Activated T-cell treated with anti-CD3 and anti-CD28 coated beads, Interleukin-2, amount 50 U/mL, for 72 hours (primary cell): ENCODE results near the gene GRPR. TPM values are rescaled to one million over a fixed set of nuclear protein-coding genes. Genes with fewer than 3 reads are reported as not detected.

Experiments used
- ATAC-seq, 2 donors: fragments of 150-1000 bp; cut with Tn5 transposase; replicated peaks in 1 of 2; 2 replicates each; pipeline ENCODE4 v1.10.0; 2021; ENCODE audit warnings: moderate library complexity in 2 of 2, mild to moderate bottlenecking in 1 of 2
- DNase-seq, 2 donors: peaks; one replicate each; pipeline ENCODE4 v3.0.0; 2021 to 2022; ENCODE audit warnings: mixed read lengths in 1 of 2
- H3K27ac Mint-ChIP-seq: one replicate; pipeline ENCODE4 v1.8.0; 2022; ENCODE audit warnings: mild to moderate bottlenecking, moderate library complexity, mixed read lengths
- H3K27me3 Mint-ChIP-seq: one replicate; pipeline ENCODE4 v1.8.0; 2022; ENCODE audit warnings: low read depth, mixed read lengths
- H3K36me3 Mint-ChIP-seq, 2 donors: one replicate each; pipeline ENCODE4 v1.8.0; 2022; ENCODE audit warnings: mixed read lengths in 2 of 2, mild to moderate bottlenecking in 1 of 2; ENCODE audit not compliant: insufficient read depth in 2 of 2
- H3K4me1 Mint-ChIP-seq: one replicate; pipeline ENCODE4 v1.8.0; 2022; ENCODE audit warnings: low read depth, mixed read lengths
- H3K4me3 Mint-ChIP-seq, 2 donors: one replicate each; pipeline ENCODE4 v1.8.0; 2022; ENCODE audit warnings: mild to moderate bottlenecking in 2 of 2, mixed read lengths in 2 of 2, moderate library complexity in 2 of 2
- H3K9me3 Mint-ChIP-seq, 2 donors: one replicate each; pipeline ENCODE4 v1.8.0; 2022; ENCODE audit warnings: mixed read lengths in 2 of 2
- total RNA-seq, 2 donors: library from RNA; stranded (reverse); gene quantifications; one replicate each; pipeline ENCODE4 v1.2.3, GENCODE V29; 2022

The GRPR gene
- total RNA-seq, result under 1 TPM in 1 of 2 donors, not detected in 1; 0.23 TPM

DNA sequence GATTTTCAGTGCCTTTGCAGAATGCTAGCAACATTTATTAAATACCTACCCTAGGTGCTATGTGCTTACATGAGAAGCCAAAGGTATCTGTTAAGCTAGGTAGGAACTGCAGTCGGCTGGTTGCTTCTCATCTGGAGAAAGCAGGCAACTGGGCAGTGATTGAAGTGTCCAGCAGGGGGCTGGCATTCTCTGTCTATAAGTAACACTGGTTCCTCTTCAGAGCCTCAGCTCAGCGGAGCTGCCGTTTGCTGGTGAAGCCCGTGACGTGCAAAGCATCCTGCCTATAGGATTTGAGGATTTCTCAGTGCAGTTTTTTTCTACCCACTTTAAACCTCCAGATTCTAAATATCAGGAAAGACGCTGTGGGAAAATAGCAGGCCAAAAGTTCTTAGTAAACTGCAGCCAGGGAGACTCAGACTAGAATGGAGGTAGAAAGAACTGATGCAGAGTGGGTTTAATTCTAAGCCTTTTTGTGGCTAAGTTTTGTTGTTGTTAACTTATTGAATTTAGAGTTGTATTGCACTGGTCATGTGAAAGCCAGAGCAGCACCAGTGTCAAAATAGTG lies at the start of gene GRPR:
GRPR (plus strand) TSS at position 344 of the 565 bp plus-strand sequence. CDS start 389 bp downstream, outside the sequence.
- Mint-ChIP-seq H3K4me1 (peaks cover 21% of the 10 kb centered on the region), H3K4me3 (no peak within 1 kb of the TSS), H3K27ac (no peak within 1 kb of the TSS), H3K36me3 (peaks cover 0 to 3% of the 10 kb centered on the region in 2 donors), H3K27me3 (peaks cover 58% of the 10 kb centered on the region), H3K9me3 (no peaks in the 10 kb centered on the region)
- ATAC-seq (peak; percentile 79 to 84), DNase-seq (peak; percentile 52 to 69)

DNA sequence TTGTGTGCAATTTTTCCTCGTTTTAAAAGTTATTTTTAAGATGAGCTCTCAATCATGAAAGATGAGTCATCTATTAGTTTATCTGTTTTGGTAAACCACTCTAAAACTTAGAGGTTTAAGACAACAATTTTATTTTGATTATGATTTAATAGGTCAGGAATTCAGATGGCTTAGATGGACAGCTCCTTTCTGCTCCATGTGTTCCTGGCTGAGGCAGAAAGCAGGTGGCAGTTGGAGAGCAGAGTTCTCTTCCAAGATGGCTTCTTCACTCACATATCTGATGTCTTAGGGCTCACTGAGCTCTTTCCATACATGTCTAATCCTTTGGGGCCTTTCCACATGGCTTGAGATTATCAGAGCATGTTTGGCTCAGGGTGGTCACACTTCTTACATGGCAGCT lies 48.3 kb upstream of the GRPR start:
- Mint-ChIP-seq H3K4me3 (no peak overlapping the region), H3K27ac (no peak overlapping the region), H3K36me3 (no peaks in the 10 kb centered on the region), H3K9me3 (no peaks in the 10 kb centered on the region), H3K4me1 (no peaks in the 10 kb centered on the region), H3K27me3 (peaks cover 17% of the 10 kb centered on the region)
- ATAC-seq, result no peak
- no peak for DNase-seq

- no peaks in the 10 kb centered on the region for H3K4me1 Mint-ChIP-seq
- H3K9me3 Mint-ChIP-seq, result no peaks in the 10 kb centered on the region
- ATAC-seq (no peak), DNase-seq (no peak)
- no peak overlapping the region for H3K27ac Mint-ChIP-seq
- no peak overlapping the region for H3K4me3 Mint-ChIP-seq
- H3K36me3 Mint-ChIP-seq, result no peaks in the 10 kb centered on the region
- H3K27me3 Mint-ChIP-seq, result peaks cover 19% of the 10 kb centered on the region
These were observed 46.5 kb upstream of the GRPR start for GRCh38 chrX:16076834-16077233.

GRCh38 chrX:16077811-16078210 lies 45.6 kb upstream of the GRPR start:
- Mint-ChIP-seq H3K4me3 (no peak overlapping the region), H3K9me3 (no peaks in the 10 kb centered on the region), H3K27ac (no peak overlapping the region), H3K27me3 (peaks cover 18% of the 10 kb centered on the region), H3K4me1 (no peaks in the 10 kb centered on the region), H3K36me3 (no peaks in the 10 kb centered on the region)
- DNase-seq (no peak), ATAC-seq (no peak)

- Mint-ChIP-seq H3K4me3 (no peak overlapping the region), H3K9me3 (no peaks in the 10 kb centered on the region), H3K27ac (no peak overlapping the region), H3K4me1 (no peaks in the 10 kb centered on the region), H3K27me3 (peaks cover 33% of the 10 kb centered on the region), H3K36me3 (no peaks in the 10 kb centered on the region)
- DNase-seq (no peak), ATAC-seq (no peak)
These were observed 42.0 kb upstream of the GRPR start for GRCh38 chrX:16081357-16081756.

DNA sequence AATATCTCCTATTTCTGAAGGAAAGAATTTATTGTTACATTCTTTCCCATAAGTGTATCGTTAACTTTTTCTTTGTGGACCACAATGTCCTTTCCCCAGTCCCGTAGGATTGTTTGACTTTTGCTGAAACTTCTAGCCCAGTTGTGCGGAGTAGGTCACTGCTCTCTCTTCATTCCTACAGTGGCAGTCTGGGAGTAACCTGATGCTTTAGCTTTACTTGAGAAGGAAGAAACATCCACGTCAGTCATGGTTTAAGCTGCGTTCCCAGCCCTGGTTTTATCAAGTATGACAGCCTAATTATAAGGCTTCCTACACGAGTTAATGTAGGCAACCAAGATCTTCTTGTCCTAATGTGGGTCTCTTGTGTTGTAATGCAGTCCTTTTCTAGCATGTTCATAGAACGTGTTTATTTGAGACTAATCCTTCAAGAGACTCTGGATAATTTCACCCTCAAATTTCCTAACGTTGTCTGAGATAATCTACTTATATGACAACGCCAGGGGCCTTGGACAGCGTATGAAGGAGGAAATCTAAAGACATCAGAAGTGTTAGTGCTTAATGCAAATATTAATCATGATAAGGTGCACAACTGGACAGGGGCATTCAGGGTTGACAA lies 40.8 kb upstream of the GRPR start:
- Mint-ChIP-seq H3K27me3 (peaks cover 43% of the 10 kb centered on the region), H3K27ac (no peak overlapping the region), H3K4me1 (no peaks in the 10 kb centered on the region), H3K4me3 (no peak overlapping the region), H3K9me3 (no peaks in the 10 kb centered on the region), H3K36me3 (no peaks in the 10 kb centered on the region)
- ATAC-seq, result no peak
- no peak for DNase-seq

GRCh38 chrX:16087076-16087475 lies 36.3 kb upstream of the GRPR start:
- H3K4me3 Mint-ChIP-seq, result no peak overlapping the region
- H3K36me3 Mint-ChIP-seq, result no peaks in the 10 kb centered on the region
- H3K9me3 Mint-ChIP-seq, result no peaks in the 10 kb centered on the region
- H3K4me1 Mint-ChIP-seq, result no peaks in the 10 kb centered on the region
- DNase-seq (no peak), ATAC-seq (no peak)
- H3K27ac Mint-ChIP-seq, result no peak overlapping the region
- H3K27me3 Mint-ChIP-seq, result peaks cover 45% of the 10 kb centered on the region

DNA sequence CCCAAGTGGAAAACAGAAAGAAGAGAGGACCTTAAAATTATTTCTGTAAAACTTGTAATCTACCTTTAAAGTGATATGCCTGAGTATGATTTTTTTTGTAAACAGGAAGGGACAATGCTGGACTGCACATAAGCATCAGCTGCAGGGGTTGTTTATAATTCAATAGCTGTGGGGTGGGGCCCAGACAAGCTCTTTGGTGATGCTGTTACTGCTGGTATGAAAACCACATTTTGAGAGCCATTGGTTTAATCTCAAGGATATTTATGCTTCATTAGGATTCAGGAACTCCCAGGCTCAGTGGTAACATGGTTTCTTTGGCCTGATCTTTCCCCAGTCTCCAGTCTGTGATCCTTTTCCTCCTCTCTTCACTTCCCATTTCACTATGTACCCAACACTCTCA lies 34.3 kb upstream of the GRPR start:
- ATAC-seq (no peak), DNase-seq (no peak)
- Mint-ChIP-seq H3K27me3 (peaks cover 59% of the 10 kb centered on the region), H3K9me3 (no peaks in the 10 kb centered on the region), H3K4me1 (no peaks in the 10 kb centered on the region), H3K36me3 (no peaks in the 10 kb centered on the region), H3K4me3 (no peak overlapping the region), H3K27ac (no peak overlapping the region)

DNA sequence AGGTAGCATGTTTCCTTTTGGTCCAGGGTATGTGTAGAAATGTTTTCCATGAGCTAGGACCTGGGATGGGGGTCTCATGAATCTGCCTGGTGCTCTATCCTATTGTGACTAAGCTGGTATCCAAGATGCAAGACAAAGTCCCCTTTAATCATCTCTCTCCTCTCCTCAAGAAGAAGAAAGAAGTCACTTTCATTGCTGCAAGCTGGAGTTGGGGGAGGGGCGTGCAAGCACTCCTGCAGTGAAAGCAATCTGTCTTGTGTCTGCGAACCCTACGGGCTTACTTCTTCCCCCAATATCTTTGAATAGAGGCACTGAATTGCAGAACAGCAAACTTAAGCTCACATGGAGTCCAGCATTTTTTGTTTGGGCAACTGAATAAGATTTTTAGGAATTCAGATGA lies 27.2 kb upstream of the GRPR start:
- DNase-seq (no peak), ATAC-seq (no peak)
- Mint-ChIP-seq H3K4me1 (no peaks in the 10 kb centered on the region), H3K27me3 (peaks cover 46% of the 10 kb centered on the region), H3K27ac (no peak overlapping the region), H3K9me3 (no peaks in the 10 kb centered on the region), H3K36me3 (no peaks in the 10 kb centered on the region), H3K4me3 (no peak overlapping the region)

GRCh38 chrX:16100673-16101072 lies 22.7 kb upstream of the GRPR start:
- no peak for DNase-seq
- Mint-ChIP-seq H3K4me1 (no peaks in the 10 kb centered on the region), H3K9me3 (no peaks in the 10 kb centered on the region), H3K4me3 (no peak overlapping the region), H3K27ac (no peak overlapping the region), H3K36me3 (no peaks in the 10 kb centered on the region), H3K27me3 (peaks cover 26% of the 10 kb centered on the region)
- no peak for ATAC-seq

DNA sequence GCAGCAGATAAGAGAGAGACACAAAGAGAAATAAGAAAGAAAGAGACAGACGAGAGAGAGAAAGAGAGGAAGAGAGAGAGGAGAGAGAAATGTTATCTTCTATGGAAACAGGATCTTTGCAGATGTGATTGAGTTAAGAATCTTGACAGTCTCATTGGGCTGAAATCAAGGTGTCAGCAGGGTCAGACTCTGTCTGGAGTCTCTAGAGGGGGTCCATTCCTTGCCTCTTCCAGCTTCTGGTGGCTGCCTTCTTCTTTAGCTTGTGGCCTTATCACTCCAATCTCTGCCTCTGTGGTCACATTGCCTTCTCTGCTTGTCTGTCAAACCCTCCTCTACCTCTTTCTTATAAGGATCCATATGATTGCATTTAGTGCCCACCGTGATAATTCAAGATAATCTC lies 21.8 kb upstream of the GRPR start:
- Mint-ChIP-seq H3K4me3 (no peak overlapping the region), H3K9me3 (no peaks in the 10 kb centered on the region), H3K27ac (no peak overlapping the region), H3K36me3 (no peaks in the 10 kb centered on the region), H3K27me3 (peaks cover 32% of the 10 kb centered on the region), H3K4me1 (no peaks in the 10 kb centered on the region)
- no peak for DNase-seq
- ATAC-seq, result no peak

DNA sequence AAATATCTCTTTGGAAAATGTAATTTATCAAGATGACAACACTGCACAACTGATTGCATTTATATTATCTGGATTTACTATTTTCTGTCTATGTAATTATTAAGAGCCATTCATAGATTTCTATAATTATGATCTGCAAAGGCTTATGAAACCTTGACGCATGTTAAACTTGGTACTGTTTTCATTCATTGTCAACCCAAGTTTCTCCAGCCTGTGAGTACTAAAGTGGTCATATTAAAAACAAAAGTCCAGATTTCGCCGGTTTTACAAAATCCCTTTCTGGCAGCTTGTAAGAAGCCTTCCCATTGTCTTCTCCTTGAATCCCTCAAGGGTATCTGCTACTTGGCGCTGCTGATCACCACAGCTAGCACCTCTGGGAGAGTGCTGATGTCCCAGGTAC lies 19.7 kb upstream of the GRPR start:
- Mint-ChIP-seq H3K9me3 (no peaks in the 10 kb centered on the region), H3K4me1 (no peaks in the 10 kb centered on the region), H3K27me3 (peaks cover 36% of the 10 kb centered on the region), H3K27ac (no peak overlapping the region), H3K4me3 (no peak overlapping the region), H3K36me3 (no peaks in the 10 kb centered on the region)
- ATAC-seq (no peak), DNase-seq (no peak)

DNA sequence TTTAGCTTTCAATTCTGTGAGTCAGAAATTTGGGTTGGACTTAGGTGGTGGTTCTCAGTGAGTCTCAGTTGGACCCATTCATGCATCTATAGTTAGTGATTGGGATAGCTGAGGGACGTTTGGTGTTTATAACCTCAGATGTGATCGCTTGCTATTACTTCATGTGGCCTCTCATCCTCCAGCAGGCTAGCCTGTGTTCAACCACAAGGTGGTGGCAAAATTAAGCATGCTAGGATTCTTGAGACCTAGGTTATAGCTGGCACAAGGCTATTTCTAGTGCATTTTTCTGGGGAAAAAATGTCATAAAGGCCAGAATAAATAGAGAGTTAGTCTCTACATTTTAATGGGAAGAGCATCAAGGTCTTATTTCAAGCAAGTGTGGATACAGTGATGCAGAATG lies 10.9 kb upstream of the GRPR start:
- Mint-ChIP-seq H3K27ac (no peak overlapping the region), H3K9me3 (no peaks in the 10 kb centered on the region), H3K27me3 (peaks cover 35% of the 10 kb centered on the region), H3K36me3 (peaks cover 0 to 1% of the 10 kb centered on the region in 2 donors), H3K4me3 (no peak overlapping the region), H3K4me1 (no peaks in the 10 kb centered on the region)
- no peak for DNase-seq
- no peak for ATAC-seq

- no peak for DNase-seq
- no peak for ATAC-seq
- no peak overlapping the region for H3K4me3 Mint-ChIP-seq
- H3K27me3 Mint-ChIP-seq, result peaks cover 46% of the 10 kb centered on the region
- H3K4me1 Mint-ChIP-seq, result peaks cover under 1% of the 10 kb centered on the region
- H3K9me3 Mint-ChIP-seq, result peaks cover 0 to 2% of the 10 kb centered on the region in 2 donors
- H3K27ac Mint-ChIP-seq, result no peak overlapping the region
- H3K36me3 Mint-ChIP-seq, result peaks cover 0 to 4% of the 10 kb centered on the region in 2 donors
These were observed 9.3 kb upstream of the GRPR start for GRCh38 chrX:16113978-16114565.
